HG03097 (cell line): ENCODE measurements around the gene RNF146.
"Not testable (repeated sequence)": the region's sequence is repeated elsewhere in the genome, so short reads cannot be mapped to it uniquely, and the experiment has no call there.

Experiments used
- ATAC-seq: cut with Tn5 transposase; IDR thresholded peaks from one replicate; pipeline ENCODE4 v1.9.1; 2021; ENCODE audit not compliant: unreplicated experiment, low FRiP score

RNF146 gene

GRCh38 chr6:127279815-127280214 is 13.2 kb downstream of the RNF146 start:
- ATAC-seq: no peak

DNA sequence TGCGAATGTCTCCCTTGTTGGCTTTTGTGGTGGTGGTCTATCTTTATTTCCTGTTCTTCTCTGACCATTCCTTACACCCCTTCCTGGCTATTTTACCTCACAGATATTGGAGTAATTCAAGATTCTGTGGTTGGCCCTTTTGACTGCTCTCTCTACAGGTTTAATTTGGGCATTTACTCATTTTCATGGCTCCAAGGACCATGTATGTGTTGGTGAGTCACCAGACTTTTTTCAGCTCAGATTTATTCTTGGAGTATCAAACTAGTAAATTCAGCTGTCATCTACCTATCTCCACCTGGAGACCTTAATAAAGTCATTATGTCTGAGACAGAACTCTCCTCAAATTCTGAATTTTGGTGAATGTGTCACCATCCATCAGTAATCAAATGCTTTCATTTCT is 15.5 kb downstream of the RNF146 start:
- ATAC-seq: no peak

- no peak for ATAC-seq
Observed at GRCh38 chr6:127288705-127289104, 22.0 kb downstream of the RNF146 start.

DNA sequence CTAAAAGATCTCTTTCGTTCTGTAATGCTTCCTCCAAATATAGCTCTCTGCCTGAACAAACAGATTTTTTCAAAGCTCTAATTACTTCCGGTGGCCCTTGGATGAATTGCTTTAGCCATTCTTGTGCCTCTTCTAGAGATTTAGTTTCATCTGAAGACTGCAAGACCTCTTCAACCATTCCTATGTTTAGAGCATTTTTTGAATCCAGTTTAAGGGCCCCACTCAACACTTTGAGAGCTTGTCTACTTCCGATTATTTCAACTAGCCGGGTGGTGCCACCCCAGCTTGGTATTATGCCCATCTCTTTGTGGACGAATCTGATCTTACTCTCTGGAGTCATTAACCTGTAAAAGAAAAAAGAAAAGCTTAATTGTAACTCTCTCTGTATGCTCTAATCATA is 23.3 kb downstream of the RNF146 start:
- ATAC-seq: no peak

DNA sequence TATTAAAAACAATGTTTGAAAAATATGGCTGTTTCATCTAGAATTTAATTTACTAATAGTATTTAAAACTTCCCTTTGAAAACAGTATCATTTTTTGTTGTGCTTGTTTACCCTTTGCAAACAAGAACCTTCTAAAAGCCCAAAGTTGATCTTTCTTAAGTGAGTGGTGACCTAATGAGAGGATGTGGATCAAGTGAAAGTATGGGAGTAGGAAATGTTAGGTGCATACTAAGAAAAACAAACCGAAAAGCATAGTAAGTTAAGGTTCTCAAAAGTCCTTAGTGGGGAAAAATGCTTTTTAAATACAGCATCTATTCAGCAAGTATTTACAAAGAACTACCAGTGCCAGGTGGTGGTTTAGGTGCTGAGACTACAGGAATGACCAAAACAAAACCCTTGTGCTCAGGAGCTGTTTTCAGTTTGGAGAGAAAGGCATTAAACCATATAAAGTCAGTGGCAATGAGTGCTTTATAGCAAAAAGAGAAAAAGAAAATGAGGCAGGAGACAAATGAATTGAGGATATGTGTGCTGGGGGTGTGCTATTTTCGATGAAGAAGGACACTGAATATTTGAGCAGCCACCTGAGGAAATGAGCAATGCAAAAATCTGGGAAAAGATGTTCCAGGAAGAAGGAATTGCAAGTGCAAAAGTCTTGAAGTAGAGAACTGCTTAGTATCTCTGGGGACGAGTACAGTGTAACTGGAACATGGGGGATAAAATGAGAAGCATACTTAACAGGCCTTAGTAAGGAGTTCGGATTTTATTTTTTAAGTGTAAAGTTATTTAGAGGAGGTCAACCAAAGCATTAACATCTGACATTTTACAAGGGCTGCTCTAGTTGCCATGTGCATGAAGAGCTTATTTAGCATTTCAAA is 24.0 kb downstream of the RNF146 start:
- ATAC-seq: peak; percentile 39

DNA sequence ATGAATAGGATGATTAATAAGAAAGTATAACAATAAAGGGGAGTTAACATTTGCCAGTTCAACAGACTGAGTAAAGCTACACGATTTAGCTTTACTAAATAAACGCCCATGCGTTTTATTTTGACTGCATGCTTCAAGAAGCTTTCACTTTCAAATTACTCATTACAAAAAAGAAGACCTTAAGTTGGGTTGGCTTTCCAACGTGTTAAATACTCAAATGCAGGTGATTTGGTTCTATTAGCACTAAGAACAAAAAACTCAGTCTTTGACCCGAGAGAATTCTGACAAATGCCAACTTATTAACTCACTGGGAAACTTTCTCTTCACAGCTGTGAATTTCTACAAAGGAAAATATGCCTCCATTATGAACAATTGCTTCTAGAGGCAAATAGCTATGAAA is 24.8 kb downstream of the RNF146 start:
- ATAC-seq: peak; percentile 82

DNA sequence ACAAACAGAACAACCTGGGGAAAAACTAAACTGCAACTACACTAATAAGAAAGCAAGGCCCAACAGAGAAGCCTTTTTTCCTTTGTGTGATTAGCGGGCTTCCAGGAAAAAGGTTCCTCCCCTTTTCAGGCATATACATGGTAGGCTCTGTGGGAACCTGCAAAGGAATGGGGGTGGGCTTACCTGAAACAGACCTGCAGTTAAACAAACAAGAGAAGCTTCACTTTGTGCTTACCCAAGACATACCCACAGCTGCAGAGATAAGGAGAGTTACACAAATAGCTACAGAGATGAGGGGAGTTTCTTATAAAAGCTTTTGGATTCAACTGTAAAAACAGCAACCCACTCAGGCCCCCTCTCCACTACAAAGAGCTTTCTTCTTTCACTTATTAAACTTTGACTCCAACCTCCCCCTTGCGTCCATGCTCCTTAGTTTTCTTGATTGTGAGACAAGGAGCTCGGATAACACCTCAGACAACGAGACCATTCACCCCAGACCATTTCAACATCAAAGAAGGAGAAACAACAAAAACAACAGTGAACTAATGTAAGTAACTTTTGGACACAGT is 30.9 kb downstream of the RNF146 start:
- no peak for ATAC-seq

- ATAC-seq: no peak
Observed at GRCh38 chr6:127298475-127298874, 31.8 kb downstream of the RNF146 start.

GRCh38 chr6:127299522-127300240 is 33.0 kb downstream of the RNF146 start:
- no peak for ATAC-seq

GRCh38 chr6:127300411-127300810 is 33.7 kb downstream of the RNF146 start:
- no peak for ATAC-seq

- ATAC-seq: no peak
Observed at GRCh38 chr6:127301199-127301700, 34.6 kb downstream of the RNF146 start.

GRCh38 chr6:127302728-127303660 is 36.3 kb downstream of the RNF146 start:
- peak; percentile 69 for ATAC-seq

- no peak for ATAC-seq
Observed at GRCh38 chr6:127303917-127304316, 37.3 kb downstream of the RNF146 start.

- ATAC-seq: no peak
Observed at GRCh38 chr6:127305741-127306140, 39.1 kb downstream of the RNF146 start.

DNA sequence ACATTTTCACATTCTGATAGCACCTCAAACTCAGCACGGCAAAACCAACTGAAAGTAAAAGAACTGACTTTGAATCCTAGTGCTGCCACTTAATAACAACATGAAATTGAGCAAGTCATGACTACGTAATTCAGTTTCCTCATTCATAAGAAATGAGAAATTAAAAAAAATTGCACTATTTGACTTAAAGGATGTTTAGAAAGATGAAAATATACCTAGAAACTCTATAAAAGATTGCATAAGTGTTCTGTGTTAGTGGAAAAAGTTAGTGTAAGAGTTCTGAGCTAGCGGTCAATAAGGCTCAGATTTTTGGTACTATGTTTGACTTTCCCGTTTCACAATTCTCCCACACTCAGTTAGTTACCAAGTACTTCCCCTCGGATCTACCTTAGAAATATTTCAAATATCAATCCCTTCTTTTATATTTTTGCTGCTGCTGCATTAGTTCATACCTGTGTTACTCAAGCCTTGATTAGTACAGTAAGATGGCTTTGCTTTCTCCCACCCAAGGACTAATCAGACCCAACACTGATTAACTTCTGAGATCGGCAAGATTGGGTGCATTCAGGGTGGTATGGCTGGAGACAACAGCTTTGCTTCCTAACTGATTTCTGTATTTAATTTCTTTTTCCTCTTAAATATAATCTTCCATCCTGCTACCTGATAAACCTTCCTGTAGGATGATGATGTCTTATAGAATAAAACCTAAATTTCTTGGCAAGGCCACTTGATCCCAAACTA is 50.9 kb downstream of the RNF146 start:
- ATAC-seq: no peak

DNA sequence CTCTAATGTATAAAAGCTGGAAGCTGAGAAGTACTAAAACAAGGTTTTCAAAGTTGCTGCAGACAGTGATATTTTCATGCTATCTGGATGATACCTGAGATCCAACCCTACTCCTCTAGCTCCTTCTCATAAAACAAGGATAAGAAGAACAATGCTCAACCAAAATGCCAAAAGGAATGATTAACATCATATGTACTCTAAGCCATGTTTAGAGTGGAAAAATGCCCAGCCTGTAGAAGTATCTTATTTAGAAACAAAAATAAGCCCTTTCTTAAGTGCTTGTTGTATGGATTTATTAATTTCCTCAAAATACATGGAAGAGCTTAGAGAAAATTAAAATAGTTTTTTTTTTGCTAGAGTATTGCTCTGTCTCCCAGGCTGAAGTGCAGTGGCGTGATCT is 53.0 kb downstream of the RNF146 start:
- ATAC-seq: no peak

GRCh38 chr6:127328043-127328609 is 61.5 kb downstream of the RNF146 start:
- no peak for ATAC-seq

GRCh38 chr6:127331256-127331655 is 64.6 kb downstream of the RNF146 start:
- ATAC-seq: not testable (repeated sequence)

- no peak for ATAC-seq
Observed at GRCh38 chr6:127332383-127332961, 65.8 kb downstream of the RNF146 start.
